Measurements from ENCODE around the gene POU6F2.

DNA sequence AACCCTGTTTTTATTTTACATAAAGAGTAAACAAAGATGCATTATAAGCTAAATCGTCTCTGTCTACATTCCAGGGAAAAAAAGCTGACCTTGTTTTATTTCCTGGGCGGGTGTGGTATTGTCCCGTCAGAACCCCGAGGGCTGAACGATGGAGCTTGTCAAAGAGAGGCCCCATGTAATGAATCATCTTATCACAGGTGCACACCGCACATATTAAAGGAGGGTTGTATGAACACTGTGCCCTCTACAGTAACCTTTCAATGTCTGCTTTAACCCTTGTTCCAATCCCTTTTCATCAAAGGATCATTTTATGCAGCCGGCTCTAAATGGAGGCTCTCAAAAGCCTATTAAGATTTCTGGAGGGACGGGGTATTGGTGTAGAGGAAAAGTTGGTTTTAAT, 430.0 kb downstream of the POU6F2 start:
- TF ChIP-seq, protein P1, sequence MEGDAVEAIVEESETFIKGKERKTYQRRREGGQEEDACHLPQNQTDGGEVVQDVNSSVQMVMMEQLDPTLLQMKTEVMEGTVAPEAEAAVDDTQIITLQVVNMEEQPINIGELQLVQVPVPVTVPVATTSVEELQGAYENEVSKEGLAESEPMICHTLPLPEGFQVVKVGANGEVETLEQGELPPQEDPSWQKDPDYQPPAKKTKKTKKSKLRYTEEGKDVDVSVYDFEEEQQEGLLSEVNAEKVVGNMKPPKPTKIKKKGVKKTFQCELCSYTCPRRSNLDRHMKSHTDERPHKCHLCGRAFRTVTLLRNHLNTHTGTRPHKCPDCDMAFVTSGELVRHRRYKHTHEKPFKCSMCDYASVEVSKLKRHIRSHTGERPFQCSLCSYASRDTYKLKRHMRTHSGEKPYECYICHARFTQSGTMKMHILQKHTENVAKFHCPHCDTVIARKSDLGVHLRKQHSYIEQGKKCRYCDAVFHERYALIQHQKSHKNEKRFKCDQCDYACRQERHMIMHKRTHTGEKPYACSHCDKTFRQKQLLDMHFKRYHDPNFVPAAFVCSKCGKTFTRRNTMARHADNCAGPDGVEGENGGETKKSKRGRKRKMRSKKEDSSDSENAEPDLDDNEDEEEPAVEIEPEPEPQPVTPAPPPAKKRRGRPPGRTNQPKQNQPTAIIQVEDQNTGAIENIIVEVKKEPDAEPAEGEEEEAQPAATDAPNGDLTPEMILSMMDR (conservative IDR thresholded peaks at IDR 0.05; ENCODE audit: low read depth, low read length) = no peak
- no peak for TF ChIP-seq EZH2 (IDR thresholded peaks at IDR 0.05; ENCODE audit: borderline replicate concordance, low read depth, low read length, poor library complexity, severe bottlenecking)

Data from A673 (cell line).